Hindlimb muscle (tissue), 1 donor: Measurements from ENCODE around the gene INSYN2B. TPM values are rescaled to one million over a fixed set of nuclear protein-coding genes. Genes with fewer than 3 reads are reported as not detected.

Experiments used
- DNase-seq: peaks from one replicate; pipeline ENCODE4 v3.0.0-alpha.2; 2013
- polyA plus RNA-seq: library from polyadenylated mRNA; unstranded; fragments of 120-200 nt; gene quantifications from one replicate; pipeline ENCODE4 v1.2.1, GENCODE V29; 2013; ENCODE audit not compliant: insufficient read length

The INSYN2B gene
- polyA plus RNA-seq, 1 donor = 0.19 TPM

GRCh38 chr5:169886033-169886432 lies 94.3 kb downstream of the INSYN2B start:
- DNase-seq = no peak

- DNase-seq = no peak
Measured at GRCh38 chr5:169881702-169882303, 98.5 kb downstream of the INSYN2B start.

GRCh38 chr5:169880785-169881184 lies 99.5 kb downstream of the INSYN2B start:
- DNase-seq = no peak

GRCh38 chr5:169880012-169880663 lies 100.2 kb downstream of the INSYN2B start:
- no peak for DNase-seq

GRCh38 chr5:169876386-169876785 lies 103.9 kb downstream of the INSYN2B start:
- DNase-seq = no peak

GRCh38 chr5:169875731-169876130 lies 104.6 kb downstream of the INSYN2B start:
- no peak for DNase-seq

GRCh38 chr5:169875091-169875728 lies 105.1 kb downstream of the INSYN2B start:
- no peak for DNase-seq

GRCh38 chr5:169874621-169875020 lies 105.7 kb downstream of the INSYN2B start:
- no peak for DNase-seq

GRCh38 chr5:169873642-169874041 lies 106.7 kb downstream of the INSYN2B start:
- peak; percentile 29 for DNase-seq

- DNase-seq = no peak
Measured at GRCh38 chr5:169871826-169872490, 108.3 kb downstream of the INSYN2B start.

GRCh38 chr5:169870211-169870610 lies 110.1 kb downstream of the INSYN2B start:
- no peak for DNase-seq

- DNase-seq = no peak
Measured at GRCh38 chr5:169869066-169869465, 111.2 kb downstream of the INSYN2B start.

- no peak for DNase-seq
Measured at GRCh38 chr5:169867347-169867746, 112.9 kb downstream of the INSYN2B start.

- DNase-seq = no peak
Measured at GRCh38 chr5:169864483-169864882, 115.8 kb downstream of the INSYN2B start.

GRCh38 chr5:169862391-169862811 lies 117.9 kb downstream of the INSYN2B start:
- DNase-seq = no peak

GRCh38 chr5:169861934-169862333 lies 118.4 kb downstream of the INSYN2B start:
- DNase-seq = no peak

- no peak for DNase-seq
Measured at GRCh38 chr5:169861433-169861832, 118.9 kb downstream of the INSYN2B start.

GRCh38 chr5:169860585-169860984 lies 119.7 kb downstream of the INSYN2B start:
- no peak for DNase-seq

GRCh38 chr5:169856571-169856970 lies 123.7 kb downstream of the INSYN2B start:
- DNase-seq = no peak

- no peak for DNase-seq
Measured at GRCh38 chr5:169851321-169851850, 128.9 kb downstream of the INSYN2B start.

- no peak for DNase-seq
Measured at GRCh38 chr5:169850409-169850808, 129.9 kb downstream of the INSYN2B start.

GRCh38 chr5:169848792-169849191 lies 131.5 kb downstream of the INSYN2B start:
- no peak for DNase-seq

GRCh38 chr5:169848271-169848670 lies 132.0 kb downstream of the INSYN2B start:
- DNase-seq = no peak
